OCI-LY3 (cell line): ENCODE results near the gene JMJD7.

Source experiments
- CTCF ChIP-seq: fragments of 200-600, 300-600 bp; sonication (generic); IDR thresholded peaks from 2 replicates; pipeline ENCODE4 v1.5.1; 2014; ENCODE audit warnings: antibody characterized with exemption, low read length, low read depth
- EZH2phosphoT487 ChIP-seq: fragments of 200-600 bp; shearing (Covaris generic); IDR thresholded peaks from 2 replicates; pipeline ENCODE4 v1.6.1; 2018; ENCODE audit warnings: antibody characterized with exemption, mixed run types, low read depth

DNA sequence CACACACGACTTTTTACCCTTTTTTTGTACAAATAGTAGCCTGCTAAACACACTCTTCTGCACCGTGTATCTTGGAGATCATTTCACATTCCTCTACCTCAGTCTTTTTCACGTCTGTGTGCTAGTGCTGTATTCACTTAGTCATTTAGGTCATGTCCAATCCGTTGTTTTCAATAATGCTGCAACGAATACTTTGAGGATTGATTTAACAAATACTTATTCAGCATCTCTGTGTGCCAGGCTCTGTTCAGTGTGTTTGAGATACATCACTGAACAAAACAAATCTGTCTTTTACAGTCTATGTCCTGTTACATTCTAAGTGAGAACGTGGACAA lies 882 bp downstream of the JMJD7 start:
- TF ChIP-seq CTCF, result no peak
- TF ChIP-seq EZH2phosphoT487, result no peak
